HG03095 (cell line): ENCODE measurements around the gene TMEM214.

ENCODE experiments used
- ATAC-seq: cut with Tn5 transposase; IDR thresholded peaks from one replicate; pipeline ENCODE4 v1.9.1; 2021; ENCODE audit warnings: moderate library complexity; ENCODE audit not compliant: unreplicated experiment

Gene TMEM214

DNA sequence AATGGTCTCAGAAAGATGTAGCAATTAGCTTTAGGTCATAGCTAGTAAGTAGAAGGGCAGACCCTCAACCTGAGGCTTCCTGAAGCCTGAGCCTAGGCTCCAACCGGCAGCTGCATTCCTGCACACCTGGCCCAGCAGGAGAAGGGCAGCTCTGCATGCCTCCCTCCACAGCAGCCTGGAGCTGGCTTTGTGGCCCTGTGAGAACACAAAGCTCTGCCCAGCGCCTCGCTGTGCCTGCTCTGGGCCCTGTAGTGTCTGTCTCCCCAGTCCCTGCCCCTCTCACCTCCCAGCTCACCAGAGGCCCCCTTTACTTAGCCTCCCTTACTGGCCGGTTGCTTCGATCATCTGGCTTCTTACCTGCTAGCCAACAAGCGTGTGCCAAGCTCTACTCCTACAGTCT, 6.7 kb downstream of the TMEM214 start:
- no peak for ATAC-seq

DNA sequence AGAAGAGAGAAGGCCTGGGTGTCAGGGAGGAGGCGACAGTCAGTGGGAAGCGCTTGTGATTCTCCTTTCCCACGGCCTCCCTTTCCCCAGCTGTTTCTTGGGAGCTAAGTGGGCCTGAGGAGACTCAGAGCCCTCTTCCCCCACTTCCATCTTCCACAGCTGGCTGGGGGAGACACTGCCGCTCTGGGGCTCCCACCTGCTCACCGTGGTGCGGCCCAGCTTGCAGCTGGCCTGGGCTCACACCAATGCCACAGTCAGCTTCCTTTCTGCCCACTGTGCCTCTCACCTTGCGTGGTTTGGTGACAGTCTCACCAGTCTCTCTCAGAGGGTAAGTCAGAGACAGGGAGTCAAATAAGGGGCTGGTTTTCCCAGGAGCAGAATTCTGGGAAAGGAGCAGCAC, 7.1 kb downstream of the TMEM214 start:
- ATAC-seq: no peak

DNA sequence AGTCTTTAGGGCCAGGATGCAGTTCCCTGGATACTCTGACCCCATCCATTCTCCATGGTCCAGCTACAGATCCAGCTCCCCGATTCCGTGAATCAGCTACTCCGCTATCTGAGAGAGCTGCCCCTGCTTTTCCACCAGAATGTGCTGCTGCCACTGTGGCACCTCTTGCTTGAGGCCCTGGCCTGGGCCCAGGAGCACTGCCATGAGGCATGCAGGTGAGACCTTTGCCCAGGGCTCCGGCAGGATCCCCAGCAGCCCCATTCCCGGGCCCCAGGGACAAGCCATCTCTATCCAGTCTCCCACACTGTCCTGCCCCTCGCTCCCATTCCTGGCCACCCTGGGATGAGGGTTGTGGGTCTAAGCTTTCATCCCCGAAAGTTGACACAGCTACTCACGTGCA, 7.5 kb downstream of the TMEM214 start:
- ATAC-seq: no peak

DNA sequence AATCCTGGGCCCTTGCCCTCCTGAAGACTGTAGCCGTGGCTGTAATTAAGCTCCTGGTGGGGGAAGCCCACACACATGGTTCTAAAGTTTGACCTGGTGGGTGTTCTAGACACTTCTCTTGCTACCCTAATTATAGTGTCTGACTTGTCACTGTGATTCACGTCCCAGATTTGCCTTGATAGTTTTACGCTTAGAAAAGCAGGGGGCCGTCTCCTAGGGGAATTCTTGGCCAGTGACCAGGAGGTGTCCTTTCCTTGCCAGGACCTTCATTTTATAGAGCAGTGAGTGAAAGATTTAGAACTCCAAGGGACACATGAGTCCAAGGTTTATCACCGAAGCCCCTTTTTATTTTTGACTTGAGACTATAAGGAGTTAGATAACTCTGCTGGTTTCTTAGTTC, 9.0 kb downstream of the TMEM214 start:
- ATAC-seq: peak; percentile 20

DNA sequence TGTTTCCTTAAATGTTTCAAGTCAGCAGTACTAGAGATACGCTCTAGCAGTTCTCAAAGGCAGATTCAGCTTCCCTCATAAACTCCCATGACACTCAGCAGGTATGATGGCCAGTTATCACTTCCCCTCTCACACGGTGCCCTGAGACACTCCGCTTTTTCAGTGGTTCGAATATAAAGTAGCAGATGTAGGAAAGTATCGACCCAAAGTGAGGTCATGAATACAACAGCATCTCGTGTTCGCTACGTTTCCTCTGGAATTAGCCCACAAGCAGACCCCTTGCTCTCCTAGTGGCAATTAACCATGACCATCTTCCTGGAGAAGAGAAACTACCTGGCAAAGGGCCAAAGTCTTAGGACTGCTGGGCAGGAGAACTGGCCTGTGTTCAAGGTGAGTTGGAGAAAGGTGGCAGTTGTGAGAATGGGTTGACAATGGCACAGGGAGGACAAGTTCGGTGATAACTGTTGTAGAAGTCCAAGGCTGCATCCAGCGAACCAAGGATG, 9.4 kb downstream of the TMEM214 start:
- ATAC-seq: peak; percentile 70

DNA sequence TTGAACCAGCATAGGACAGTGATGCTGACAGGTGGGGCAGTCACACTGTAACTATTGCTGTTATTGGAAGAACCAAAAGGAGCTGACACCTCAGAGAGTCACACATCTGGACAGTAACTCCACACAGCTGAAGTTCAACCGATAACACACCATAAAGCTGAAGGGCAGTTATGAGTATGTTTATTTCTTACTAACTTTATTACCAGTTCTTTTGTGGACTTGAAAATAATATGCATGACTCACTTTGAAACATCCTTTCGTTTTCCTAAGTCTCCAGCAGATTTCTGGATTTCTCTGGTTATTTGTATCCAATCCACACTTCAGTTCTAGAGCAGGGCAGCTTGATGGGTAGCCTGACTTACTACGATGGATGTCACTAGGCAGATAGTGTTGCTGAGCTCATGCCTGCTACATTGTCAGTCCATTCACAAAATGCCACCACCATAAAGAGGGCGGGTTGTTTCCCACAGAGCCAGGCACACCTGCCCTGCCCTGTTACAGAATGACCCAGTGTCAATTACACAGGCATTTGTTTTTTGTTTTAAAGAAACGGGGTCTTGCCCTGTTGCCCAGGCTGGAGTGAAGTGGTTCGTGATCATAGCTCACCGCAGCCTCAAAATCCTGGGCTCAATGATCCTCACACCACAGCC, 10.3 kb downstream of the TMEM214 start:
- ATAC-seq: no peak

DNA sequence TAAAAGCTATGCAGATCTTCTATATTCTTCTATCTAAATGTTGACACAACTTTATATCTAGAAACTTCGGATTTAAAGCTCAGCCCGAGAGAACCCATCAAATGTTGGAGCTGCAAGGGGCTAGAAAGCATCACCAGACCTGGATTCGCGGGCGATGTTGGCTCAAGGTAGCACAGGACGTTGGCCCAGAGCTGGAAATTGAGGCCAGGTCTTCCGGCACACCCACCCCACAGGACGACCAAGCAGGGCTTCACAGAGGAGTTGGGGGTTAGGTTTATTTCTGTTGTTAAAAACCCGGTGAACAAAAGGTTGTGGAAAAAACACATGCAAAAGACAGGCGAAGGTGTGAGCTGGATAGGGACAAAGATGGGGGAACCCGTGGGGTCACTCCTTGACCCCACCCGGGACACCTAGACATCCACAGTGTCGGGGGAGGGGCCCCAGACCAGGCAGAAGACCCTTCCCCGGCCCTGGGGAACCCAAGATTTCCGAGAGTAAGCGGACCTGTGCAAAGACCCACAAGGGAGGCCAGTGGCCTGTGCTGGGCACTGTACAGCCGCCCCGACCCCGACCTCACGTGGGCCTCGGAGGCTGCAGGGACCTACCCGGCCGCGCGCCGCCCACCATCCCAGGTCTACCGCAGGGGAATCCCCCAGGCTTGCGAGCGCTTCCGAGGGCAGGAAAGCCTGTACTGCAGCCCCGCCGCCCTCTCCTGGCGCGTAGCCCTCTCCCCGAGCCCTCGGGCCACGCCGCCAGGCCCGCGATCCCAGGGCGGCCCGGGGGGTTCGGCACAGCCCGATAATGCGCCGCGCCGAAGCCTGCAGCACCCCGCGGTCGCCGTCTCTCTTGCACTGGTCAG, 16.9 kb downstream of the TMEM214 start:
- ATAC-seq: peak; percentile 28

DNA sequence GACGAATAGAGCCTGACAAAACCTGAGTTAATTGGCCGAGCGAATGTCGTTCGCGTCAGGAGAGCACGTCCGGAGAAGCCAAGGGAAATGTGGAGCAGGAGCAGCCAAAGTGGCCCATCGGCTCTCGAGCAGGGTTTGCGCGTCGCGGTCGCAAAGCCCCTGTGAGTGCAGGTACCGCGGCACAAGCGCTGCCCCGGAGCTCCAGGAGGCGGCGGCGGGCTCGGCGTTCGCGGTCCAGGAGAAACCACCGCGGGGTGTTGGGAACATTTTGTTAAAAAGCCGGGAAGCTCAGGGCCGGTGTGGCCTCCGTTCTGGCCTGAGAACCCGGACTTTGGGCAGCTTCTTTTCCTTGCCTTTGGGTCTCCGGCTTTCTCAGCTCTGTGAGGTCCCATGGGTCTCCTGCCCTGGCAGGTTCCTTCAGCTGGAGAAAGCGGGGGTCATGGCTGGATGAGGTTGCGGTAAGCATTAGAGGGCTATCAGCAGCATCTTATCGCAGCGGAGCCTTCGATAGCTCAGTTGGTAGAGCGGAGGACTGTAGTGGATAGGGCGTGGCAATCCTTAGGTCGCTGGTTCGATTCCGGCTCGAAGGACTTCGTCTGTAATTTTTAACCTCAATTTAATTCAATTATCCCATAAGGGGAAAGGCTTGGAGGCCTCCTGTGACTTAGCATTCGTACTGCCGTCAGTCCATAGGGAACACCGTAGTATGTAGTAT, 17.7 kb downstream of the TMEM214 start:
- ATAC-seq: peak; percentile 40

DNA sequence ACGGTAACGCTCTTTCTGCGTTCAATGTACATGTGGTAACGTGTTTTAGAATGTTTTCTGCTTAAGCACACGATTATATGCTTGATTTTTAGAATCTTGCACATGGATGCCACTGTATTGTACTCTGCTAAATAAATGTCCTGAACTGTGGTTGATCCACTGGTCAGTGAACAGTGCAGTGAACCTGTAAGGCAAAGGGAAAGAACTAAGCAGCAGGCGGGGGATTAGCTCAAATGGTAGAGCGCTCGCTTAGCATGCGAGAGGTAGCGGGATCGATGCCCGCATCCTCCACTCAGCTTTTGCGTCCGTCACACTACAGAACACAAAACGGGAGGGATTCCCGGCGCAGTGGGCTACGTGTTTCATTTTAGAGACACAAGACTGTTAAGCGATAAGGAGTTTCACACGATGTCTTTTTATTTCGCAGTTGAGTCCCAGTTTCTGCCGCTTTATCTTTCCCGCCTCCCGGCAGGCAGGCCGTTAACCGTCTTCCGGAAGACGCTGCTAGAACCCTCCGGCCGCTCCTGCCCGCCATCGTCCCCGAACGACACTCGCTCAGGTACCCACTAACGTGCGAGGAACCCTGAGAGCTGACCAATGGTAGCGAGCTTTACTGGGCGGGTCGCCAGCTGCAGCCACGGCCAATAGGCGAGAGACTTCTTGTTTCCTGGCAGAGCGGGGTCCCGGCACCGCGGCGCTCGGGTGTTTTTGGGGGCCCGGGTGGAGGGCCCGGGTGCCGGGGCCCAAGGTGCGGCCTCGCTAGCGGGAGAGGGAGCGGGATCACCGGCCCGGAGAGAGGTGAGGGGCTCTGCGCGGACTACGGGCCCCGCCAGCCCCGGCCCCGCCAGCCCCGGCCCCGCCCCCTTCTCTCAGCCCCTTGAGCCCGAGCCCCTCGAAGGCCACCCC, 18.5 kb downstream of the TMEM214 start, which contains the start of gene AGBL5:
AGBL5 (plus strand) TSS at position 673 of the 906 bp plus-strand sequence. CDS start 1,291 bp downstream, outside the sequence.
- ATAC-seq: peak; percentile 62

DNA sequence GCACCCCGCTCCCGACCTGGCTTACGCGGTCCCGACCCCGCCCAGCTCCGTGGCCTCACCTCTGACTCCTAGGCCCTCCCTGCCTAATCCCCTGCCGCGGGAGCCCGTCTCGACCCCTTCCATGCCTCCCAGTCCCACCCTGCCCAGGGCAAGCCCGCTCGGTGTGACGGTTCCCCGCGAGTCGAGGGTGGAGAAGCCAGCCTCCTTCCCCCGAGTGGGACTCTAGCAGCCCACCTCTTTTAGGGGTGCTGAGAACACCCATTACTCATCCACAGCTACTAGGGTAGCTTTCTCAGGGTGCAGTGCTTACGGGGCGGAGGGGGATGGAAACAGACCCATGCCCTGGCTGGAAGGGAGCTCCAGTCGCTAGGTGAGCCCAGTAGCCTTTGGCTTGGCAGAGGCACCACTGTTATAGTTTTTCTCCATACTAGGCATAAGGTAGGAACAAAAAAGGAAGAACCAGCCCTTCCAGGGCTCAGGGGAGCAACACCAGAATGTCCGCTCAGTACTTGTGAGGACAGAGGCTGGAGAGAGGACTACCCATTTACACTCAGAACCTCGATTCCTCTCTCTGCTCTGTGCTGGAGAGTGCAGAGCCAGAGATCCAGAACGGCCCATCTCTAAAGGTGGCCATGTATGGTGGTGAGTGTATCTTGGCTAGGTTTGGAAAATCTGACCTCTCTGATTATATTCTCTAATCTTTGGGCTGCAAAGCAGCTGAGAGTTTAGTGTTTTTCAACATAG, 19.3 kb downstream of the TMEM214 start:
- peak; percentile 0 for ATAC-seq

DNA sequence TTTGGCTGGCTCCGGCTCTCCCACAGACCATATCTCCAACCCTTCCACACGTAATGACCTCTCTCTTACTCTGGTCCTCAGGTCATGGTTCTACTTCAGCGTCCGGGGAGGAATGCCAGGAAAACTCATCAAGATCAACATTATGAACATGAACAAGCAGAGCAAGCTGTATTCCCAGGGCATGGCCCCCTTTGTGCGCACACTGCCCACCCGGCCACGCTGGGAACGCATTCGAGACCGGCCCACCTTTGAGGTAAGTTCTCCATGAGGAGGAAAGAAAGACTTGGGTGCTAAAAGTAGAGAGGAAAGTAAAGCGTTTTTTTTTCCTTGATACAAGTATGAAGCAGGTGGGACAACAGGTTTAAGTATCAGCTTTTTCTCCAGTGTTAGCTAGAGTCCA, 20.6 kb downstream of the TMEM214 start:
- no peak for ATAC-seq

DNA sequence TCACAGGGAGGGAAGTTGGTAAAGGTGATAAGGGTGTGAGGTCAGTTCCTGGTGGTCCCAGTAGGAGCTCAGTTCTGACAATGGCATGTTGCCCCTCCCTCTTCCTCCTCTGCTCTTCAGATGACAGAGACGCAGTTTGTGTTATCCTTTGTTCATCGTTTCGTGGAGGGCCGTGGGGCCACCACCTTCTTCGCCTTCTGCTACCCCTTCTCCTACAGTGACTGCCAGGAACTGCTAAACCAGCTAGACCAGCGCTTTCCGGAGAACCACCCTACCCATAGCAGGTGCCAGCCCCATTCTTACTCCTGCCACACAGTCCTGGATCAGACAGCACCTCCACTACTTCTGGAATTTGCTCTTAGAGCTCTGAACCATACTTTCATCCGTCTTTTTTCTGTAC, 21.0 kb downstream of the TMEM214 start:
- no peak for ATAC-seq

DNA sequence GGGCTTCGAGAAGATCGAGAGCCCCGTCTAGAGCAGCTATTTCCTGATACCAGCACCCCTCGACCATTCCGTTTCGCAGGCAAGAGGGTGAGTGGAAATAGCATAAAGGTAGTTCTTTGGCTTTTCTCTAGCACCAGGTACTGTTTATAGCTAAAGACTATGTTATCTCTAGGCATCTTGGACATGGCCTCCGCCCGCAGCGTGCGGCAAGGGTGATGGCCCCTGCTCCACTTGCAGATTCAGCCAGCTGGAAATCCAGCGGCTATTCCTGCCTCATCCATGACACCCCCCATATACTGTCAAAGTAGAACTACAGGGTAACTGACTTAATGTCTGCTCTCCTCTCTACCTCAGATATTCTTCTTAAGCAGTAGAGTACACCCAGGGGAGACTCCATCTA, 22.0 kb downstream of the TMEM214 start:
- no peak for ATAC-seq

DNA sequence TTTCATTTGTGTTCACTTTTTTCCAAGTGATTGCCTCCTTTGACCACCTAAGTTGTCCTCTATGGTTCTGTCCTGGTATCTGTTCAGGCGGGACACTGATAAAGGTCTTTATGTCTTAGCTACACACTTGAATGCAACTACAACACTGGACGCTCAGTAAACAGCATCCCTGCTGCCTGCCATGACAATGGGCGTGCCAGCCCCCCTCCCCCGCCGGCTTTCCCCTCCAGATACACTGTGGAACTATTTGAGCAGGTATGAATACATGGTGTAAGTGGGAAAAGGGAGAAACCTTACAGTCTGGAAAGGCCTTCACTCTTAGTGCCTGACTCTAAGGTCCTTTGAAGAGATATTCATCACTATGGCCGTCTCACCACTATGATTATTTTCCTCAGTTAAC, 24.4 kb downstream of the TMEM214 start:
- ATAC-seq: no peak

DNA sequence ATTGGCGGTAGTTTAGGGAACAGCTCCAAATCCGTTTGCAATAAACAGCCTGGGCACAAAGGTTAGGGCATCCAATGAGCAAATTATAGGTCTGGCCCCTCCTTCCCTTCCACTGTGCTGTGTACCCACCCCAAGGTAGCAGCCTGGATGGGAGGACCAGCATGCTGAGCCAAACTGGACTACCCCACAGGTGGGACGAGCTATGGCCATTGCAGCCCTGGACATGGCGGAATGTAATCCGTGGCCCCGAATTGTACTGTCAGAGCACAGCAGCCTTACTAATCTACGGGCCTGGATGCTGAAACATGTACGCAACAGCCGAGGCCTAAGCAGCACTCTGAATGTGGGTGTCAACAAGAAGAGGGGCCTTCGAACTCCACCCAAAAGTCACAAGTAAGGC, 25.4 kb downstream of the TMEM214 start:
- no peak for ATAC-seq

DNA sequence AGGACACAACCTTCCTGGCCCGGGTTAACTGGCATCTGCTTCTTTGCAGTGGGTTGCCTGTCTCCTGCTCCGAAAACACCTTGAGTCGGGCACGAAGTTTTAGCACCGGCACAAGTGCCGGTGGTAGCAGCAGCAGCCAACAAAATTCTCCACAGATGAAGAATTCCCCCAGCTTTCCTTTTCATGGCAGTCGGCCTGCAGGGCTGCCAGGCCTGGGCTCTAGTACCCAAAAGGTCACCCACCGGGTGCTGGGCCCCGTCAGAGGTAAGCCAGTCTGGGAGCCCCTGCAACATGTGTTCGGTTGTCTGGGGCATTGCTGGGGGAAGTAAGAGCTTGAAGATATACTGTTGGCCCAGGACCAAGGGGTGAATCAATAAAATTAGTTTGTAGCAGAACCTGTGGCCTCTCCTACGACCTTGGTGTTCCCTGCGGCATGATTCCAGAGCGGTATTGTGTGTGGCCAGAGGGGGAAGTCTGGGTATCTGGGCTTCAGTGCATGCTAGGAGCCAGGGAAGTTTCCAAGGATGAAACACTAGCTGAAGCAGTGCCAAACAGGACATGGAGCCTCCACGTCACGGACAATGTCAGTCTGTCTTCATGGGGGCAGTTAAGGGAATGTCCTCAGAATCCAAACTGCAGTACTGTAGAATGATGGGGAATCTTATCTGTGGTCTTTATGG, 26.5 kb downstream of the TMEM214 start:
- no peak for ATAC-seq

DNA sequence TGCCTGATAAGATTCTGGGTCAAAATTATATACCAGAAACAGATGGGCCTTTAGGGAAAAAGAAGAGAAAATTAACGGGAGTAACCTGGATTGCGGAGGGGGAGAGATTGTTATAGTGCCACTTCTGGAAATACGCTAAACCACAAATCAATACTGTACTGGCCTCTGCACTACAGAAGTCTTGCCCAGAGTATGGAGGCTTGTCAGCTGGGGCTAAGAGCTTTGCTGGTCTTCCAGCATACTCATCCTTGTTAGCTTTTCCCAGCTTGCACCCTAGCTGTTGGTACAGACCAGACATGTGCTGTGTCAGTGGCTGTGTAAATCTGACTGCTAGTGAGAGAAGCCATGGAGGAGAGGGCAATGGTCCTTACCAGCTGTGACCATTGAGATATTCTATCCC, 27.6 kb downstream of the TMEM214 start:
- ATAC-seq: no peak

DNA sequence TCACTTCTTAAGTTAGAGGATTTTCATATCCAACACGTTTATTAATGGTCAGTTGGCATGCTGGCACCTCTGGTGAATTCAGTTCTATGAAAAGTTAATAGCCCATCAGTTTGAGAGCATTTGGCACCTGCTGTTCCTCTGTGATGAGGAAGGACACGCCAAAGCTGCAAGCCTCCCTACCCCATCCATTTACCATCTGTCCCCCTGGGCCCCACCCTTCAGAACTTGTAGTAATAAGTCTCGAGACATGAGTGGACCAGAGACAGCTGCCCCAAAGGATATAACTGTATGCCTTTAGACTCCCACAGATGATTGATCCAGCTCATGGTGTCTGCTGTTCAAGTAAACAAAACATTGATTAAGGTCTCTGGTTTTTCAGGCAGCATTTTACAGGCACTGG, 32.4 kb downstream of the TMEM214 start:
- ATAC-seq: no peak

DNA sequence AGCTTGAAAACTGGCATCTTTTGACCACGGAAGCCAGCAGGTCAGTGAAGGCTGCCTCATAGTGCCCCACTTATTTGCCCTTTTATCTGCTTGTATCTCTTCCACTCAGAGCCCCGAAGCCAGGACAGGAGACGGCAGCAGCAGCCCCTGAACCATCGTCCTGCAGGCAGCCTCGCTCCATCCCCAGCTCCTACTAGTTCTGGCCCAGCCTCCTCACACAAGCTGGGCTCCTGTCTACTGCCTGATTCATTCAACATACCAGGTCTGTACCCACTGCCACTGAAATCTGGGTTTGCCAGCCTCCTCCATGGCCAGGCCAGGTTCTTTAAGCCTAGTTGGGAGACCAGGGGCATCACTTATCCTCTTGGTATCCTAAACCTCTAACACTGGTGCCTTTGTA, 34.6 kb downstream of the TMEM214 start:
- ATAC-seq: no peak
